HG02623 (cell line): Measurements from ENCODE around the gene PAXIP1.

ENCODE experiments used
- ATAC-seq: cut with Tn5 transposase; IDR thresholded peaks from one replicate; pipeline ENCODE4 v1.9.1; 2021; ENCODE audit warnings: moderate library complexity; ENCODE audit not compliant: unreplicated experiment

Gene PAXIP1

DNA sequence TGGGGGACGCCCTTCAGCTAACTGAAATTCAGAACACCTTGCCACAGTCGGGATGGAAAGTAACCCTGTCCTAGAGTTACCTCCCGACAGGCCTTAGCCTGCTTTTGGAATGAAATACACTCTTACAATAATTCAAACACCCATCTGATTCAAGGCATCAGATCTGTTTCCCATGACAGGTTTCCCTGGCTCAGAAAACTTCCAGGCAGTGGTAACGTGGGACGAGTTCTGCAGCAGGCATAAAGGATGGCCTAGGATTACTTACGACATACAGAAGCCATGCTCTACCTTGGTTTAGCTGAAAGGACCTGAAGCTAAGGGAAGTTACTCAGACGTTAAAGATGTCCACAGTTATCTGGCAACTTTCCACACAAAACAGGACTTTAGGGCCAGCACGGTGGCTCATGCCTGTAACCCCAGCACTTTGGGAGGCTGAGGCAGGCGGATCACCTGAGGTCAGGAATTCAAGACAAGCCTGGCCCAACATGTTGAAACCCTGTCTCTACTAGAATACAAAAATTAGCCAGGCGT is 5.0 kb downstream of the PAXIP1 start:
- ATAC-seq, result no peak

DNA sequence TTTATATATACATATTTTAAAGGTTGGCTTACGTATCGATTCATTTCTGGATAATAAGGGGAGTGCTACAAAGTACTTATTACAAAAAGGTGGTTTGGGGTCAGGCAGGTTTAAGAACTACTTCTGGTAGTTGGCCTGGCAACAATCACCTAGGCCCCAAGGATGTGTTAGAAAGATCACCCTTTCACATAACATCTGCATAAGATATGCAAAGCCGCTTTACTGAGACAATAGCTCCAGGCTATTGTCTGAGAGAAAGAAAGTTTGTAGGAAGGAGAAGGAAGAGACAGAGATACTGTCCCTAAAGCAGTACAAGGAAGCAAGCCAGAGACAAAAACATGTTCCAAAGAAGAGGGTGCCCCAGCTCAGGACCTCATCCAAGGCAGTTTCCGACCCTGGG is 6.2 kb downstream of the PAXIP1 start:
- ATAC-seq, result no peak

DNA sequence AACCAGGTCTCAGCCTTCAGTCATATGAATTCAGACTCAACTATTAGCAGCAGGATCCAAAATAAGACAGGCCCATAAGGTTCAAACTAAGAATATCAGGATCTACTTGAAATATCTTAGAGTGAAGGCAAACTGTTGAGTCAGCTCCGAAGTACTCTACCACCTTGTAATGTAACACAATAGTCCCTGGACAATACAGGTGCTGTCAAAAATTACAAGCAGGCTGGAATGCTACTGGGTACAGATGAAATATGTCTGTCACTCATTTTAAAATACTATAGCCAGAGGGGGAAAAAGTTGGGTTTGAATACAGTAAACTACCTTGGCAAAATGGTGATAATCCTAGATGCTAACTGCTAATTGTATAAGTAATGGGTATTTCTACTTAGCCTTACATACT is 6.8 kb downstream of the PAXIP1 start:
- no peak for ATAC-seq

DNA sequence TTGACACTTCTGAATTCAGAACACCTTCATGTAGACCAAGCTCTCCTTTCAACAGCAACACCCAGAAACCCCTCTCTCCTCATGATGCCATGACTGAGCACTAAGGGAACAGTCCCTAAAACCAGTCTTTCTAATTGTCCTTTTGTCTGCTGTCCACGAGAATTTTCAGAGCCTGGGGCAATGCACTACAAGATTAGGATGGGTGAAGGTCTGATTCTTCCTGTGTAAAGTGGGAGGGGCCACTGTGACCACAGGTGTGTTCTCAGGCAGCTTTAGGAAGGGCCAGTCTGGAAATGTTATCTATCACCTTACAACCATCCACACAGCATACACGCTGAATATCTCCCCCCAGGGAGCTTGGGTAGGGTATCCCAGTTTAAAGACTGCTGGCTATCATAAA is 7.9 kb downstream of the PAXIP1 start:
- no peak for ATAC-seq

DNA sequence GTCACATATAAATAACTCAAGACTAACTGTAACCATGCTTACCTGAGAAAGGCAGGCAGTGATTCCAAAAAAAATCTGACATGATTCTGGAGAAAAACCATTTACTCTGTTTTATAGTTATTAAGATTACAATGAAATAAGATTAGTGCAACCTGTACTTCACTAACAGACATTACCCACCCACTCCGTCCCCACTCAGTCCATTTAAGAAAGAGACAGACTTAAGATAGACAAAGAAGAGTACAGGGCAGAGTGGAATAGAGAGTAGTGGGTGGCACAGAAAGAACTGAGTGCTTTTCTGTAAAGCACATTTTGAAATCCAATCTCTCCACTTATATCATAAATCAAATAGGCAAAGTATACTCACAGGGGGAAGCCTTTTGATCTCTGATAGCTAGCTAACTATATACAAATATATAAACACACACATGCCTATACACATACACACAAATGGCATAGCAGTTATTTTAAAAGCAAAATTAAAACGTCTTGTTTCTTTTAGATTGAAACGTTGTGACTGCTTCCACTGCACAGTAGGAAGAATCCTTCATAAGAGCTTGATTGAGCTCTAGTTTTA is 11.9 kb downstream of the PAXIP1 start:
- no peak for ATAC-seq

DNA sequence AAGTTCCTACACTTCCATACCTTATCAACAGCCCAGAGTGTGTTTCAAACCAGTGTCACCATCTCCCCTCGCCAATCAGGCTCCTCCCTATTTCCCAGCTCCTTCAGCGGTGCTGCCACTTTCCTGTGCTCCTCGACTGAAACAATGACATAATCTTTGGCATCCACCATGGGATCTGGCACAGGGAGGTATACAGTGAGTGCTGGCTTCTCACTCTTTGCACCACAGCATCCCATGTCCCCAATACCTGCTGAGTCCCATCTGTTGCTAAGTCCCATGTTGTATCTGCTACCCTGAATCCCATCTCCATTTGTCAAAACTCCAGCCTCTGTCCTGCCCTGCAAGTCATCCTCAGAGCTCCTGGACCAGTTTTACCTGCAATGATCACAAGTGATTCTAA is 15.4 kb downstream of the PAXIP1 start:
- ATAC-seq, result no peak

DNA sequence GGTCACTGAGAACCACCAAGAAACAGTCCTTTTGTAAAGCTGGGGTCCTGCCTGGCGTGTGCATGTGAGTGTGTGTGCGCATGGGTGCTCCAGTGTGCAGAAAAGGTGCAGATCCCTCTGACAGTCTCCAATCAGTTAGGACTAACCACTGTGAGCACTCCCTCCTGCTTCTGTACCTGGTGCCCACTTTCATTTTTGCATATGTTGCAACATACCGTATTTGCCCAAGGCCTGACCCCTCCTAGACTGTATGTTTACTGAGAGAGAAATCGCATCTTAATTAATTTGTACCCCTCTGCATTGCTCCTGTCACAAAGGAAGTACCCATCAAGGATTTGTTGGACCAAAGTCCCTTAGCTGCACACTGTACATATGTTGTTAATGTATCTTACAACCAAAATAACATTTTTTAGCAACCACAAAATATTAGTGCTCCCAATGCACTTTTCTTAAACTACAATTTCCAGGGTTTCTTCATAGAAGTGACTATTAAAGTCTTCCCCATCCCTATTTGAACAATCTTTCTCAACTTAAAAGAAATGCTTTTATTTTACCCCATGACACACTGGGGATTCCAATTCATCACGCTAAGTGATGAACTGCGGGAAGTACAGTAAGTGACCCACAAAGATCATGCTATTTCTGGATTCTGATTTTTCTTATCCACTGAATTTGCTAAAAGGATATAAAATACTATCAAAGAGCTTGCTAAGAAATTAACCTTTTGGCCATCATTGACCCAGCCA is 16.6 kb downstream of the PAXIP1 start:
- no peak for ATAC-seq

DNA sequence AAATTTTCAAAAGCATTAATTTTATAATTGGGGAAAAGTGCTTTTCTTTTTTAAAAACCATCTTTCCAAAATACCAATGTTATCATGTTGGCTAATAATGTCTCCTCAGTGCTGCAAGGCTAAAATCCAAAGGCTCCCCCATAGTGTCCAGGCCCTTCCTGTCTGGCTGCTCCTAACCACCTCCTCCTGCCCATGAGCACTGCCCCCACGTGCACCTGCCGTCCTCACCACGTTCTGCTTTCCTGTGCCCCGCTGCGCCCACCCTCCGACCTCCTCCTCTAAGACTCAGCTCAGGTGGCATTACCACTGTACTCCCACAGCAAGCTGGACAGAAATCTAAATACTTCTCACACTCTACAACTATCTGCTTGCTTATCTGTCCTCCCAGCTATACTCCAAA is 17.7 kb downstream of the PAXIP1 start:
- ATAC-seq, result no peak

DNA sequence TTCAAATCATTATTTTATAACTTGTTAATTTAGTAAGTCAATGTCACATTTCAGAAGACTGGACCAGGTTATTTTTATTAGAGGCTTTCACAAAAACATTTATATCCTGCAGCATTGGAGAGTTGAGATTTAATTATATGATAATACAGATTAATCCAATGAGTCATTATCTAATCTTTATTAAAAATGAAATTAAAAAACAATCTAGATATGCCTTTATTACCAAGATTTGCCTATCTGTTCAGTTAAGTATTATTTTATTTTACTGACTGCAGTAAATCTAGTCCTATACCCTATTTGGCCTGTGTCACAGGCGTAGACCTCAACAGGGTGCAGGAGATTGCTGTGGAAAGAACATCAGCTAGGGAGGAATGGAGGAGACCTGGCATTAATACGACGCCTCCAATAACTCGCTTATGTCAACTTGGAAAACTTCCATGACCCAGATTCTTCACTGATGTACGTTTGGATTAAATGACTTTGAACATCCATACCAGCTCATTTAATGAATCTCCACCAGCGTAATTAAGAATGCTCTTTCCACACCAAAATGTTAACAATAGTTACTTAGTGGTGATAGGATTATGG is 18.2 kb downstream of the PAXIP1 start:
- no peak for ATAC-seq

DNA sequence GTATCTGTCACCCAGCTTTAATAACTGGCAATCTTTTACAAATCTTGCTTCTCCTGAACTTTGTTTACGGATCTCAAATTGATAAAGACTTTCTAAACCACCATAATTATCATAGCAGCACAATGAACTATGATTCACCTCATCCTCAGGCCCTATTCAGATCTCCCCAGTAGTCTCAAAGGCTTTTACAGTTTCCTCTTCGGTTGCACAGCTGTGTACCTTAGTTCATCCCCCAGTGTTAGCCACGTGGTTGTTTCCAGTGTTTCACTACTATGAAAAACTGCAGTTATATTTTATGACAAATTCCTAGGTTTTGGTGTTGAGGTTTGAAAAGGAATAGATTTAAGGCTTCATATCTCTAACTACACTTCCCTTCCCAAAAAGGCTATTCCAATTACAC is 24.9 kb downstream of the PAXIP1 start:
- no peak for ATAC-seq

DNA sequence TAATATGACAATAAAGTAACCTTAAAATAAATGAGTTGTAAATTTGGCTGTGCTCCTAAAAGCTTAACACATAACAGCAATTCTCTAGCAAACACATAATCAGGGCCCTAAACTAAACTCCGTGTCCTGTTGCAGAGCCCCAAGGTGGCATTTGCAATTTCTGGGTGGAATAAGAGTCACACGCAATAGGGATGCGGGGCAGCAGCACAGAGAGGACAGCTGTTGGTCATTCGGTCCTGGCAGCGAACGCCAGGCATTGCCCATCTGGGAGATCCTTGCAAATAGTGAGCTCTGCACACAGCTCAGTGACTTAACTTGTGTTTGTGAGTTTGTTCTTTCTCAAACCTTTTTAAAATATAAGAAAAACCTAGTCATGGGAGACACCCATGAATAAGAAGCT is 25.7 kb downstream of the PAXIP1 start:
- ATAC-seq, result no peak

DNA sequence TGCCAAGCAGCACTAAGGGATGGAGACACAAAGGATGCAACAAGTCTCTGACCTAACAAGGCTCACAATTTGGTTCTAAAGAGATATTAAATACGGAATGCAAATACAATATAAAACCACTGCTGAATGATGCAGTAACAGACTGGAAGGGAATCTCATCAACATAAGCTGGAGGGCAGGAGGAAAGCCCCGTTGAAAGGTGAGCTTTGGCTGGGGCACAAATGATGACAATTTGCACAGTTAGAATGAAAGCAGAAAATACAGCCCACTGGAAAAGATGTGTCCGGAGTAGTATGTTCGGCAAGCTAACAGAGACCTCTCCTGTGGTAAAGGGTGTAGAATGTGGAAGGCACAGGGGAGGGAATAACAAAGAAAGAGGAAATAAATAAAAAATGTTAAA is 26.1 kb downstream of the PAXIP1 start:
- ATAC-seq, result no peak

DNA sequence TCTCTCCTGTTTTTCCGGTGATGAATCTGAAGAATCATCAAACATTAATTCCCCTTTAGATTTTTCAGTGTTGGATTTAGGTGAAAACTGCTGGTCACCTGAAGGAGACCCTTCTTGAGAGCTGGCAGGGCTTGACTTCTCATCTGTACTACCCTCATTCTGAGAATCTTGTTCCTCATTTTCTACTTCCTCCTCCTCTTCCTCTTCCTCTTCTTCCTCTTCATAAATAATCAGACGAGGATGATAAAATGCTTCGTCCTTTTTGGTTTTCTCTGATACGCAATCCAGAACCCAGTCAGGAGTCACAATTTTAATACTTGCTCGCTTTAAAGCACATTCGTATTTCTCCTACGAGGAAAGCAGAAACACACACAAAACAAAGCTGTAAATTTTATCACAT is 26.9 kb downstream of the PAXIP1 start:
- no peak for ATAC-seq

DNA sequence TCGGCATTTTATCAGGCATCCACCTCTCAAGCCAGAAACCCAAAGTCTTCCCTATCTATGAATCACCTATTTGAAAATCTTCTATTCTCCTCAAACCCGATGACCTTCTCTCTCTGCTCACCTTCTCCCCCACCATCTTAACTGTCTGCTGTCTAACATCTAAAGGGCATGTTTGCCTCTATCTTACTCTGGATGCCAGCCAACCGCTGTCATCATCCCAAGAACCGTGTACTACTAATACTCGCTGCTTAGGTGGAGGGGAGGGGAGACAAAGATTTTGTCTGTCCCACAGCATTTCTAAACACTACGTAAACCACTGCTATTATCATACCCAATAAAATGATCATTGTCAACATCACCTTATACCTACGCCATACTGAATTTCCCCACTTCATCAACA is 29.5 kb downstream of the PAXIP1 start:
- ATAC-seq, result no peak

DNA sequence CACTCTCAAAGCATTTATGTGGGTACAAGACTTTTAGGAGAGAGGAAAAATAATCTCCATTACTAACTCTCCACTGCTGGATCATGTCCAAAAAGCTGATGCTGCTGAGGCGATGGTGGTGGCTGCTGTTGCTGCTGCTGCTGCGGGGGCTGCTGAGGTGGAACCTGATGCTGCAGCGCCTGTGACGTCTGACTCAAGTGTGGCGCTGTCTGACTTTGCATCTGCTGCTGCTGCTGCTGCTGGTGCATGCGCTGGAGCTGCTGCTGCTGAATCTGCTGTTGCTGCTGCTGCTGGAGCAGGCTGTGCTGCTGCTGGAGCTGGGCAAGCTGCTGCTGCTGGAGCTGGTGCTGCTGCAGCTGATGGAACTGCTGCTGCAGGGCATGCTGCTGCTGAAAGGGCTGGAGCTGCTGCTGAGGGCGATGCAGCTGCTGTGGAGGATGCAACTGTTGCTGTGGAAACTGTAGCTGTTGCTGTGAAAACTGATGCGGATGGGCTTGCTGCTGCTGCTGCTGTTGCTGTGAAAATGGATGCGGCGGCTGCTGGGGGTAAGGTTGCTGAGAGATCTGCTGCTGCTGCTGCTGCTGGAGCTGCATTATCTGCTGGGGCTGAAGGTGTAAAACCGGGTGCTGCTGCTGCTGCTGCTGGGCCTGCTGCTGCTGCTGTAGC is 34.5 kb downstream of the PAXIP1 start:
- no peak for ATAC-seq

DNA sequence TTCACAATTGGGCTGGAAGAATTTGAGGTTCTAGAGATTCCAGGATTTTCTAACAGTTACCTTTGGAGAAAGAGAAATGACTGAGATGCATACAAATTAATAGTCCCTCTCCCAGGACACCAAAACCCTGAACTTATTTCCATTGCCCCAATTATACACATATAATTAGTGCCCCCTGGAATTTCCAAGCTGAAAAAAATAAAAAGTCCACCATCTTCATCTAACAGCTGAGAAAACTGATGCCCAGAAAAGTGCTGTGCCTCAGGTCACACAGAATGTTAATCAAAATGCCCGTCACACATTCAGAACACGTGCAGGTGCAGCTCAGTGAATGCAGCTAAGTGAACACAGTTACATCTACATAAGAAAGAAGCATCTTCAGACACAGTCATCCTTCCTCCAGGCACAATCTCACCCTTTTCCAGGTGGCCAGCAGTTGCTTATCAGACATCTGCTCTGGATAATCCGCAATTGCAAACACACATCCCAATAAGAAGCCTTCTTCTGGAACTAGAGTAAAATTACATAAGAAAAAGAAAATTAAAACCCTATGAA is 35.4 kb downstream of the PAXIP1 start:
- no peak for ATAC-seq

DNA sequence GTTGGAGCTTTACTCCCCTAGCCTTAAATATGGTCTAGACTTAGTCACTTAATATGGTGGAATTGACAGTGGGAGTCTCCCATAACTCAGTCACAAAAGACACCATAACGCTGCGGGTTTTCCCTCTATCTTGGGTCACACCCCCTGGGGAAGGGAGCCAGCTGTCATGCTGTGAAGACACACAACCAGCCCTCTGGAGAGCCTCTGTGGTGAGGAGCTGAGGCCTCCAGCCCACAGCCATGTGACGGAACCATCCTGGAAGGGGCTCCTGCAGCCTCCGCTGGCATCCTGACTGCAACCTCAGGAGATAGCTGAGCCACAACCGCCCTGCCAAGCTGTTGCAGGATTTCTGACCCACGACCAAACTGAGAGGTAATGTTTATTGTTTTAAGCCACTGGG is 37.9 kb downstream of the PAXIP1 start:
- no peak for ATAC-seq

DNA sequence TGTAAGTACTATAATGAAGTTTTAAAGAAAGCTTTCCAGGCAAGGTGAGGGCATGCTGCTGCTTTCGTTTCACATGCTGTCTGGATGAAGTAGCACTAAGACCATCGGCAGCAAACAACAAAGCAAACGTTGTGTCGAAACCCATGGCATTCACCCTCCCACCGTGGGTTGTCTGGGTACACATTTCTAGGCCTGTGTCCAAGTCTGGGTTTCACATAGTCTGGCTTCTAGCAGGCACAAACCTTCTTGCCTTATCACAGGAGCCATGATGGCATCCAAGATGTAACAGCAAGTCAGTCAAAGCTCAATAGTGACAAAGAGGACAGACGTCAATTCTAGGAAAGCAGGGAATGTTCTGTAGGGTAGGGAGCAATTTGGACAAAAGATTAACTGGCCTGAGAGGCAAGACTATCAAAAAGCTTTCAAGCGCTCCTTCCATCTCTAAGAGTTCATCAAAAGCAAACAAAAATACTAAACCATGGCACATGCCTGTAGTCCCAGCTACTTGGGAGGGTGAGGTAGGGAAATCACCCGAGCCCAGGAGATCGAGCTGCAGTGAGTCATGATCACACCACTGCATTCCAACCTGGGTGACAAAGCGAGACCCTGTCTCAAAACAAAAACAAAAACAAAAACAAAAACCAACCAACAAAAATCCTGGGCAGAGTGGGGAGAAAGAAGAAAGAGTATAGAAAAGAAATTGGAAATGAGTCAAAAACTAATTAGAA is 42.7 kb downstream of the PAXIP1 start:
- no peak for ATAC-seq

DNA sequence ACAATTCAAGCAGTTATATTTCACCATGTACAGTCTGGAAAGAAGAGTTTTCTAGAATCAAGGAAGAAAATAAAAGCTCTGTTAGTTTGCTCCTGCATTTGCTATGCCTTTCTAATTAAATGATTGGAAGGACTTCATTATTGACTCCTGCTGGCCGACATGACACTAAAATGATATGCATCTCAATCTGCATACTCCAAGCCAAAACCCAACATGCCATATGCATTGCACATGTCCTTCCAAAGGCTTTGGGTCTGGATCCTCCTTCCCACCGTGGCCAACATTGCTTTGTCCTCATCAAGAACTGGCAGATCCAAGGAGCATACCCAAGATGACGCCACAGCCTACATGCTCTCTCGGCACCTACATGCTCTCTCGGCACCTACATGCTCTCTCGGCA is 46.5 kb downstream of the PAXIP1 start:
- no peak for ATAC-seq

DNA sequence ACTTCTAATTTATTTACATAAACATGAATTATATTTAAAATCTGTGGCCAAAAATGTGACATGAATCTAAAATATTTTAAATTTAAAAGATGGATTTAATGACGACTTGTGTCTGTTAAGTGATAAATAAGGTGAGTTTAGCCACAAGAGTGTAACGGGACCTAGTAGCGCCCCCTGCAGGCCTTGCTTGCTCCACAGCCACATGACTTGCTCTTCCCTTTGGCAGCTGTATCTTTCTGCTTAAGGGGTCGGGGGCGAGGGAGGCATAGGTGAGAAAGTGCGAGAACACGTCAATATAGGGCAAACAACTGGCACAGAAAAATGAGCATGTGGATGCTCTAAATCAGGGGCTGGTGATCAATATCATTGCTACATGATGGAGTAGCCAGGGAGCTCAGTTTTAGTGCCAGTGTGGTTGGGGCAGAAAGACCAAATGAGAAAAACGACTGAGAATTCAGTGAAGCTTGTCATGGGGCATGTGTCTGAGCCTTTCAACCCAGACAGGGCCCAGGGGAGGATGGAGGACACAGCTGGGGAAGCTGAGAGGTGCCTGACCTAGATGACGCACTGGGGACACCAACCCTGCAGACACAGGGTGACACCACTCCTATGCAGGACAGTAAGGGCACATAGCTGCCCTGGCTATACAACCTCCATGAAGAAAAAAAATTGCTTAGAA is 49.8 kb downstream of the PAXIP1 start:
- ATAC-seq, result no peak
